Activated naive CD4-positive, alpha-beta T cell treated with anti-CD3 and anti-CD28 coated beads, Interleukin-2, amount 10 ng/mL, durations not matched to agents 7 days and 5 days (primary cell): ENCODE data around the gene MINAR2.

Experiments
- CTCF ChIA-PET: fragments of 350-600 bp; sonication (Branson Sonifier 250); formaldehyde crosslinking; loops from one replicate; lab custom pipeline; 2021; ENCODE audit warnings: antibody characterized with exemption; lab: Charles Lee
- DNase-seq: peaks from one replicate; pipeline ENCODE4 v3.0.0-alpha.2; 2020
- H3K27ac Mint-ChIP-seq: one replicate; pipeline ENCODE4 v1.8.0; 2021; ENCODE audit warnings: mild to moderate bottlenecking, moderate library complexity, mixed read lengths
- H3K27me3 Mint-ChIP-seq: one replicate; pipeline ENCODE4 v1.8.0; 2021; ENCODE audit warnings: mild to moderate bottlenecking, mixed read lengths
- H3K36me3 Mint-ChIP-seq: one replicate; pipeline ENCODE4 v1.8.0; 2021; ENCODE audit warnings: mixed read lengths
- H3K4me1 Mint-ChIP-seq: one replicate; pipeline ENCODE4 v1.8.0; 2021; ENCODE audit warnings: mixed read lengths
- H3K4me3 Mint-ChIP-seq: one replicate; pipeline ENCODE4 v1.8.0; 2021; ENCODE audit warnings: mild to moderate bottlenecking, moderate library complexity, mixed read lengths
- H3K9me3 Mint-ChIP-seq: one replicate; pipeline ENCODE4 v1.8.0; 2021; ENCODE audit warnings: mixed read lengths

MINAR2 gene

GRCh38 chr5:129747572-129748407, at the start of gene MINAR2:
TSS of gene MINAR2 (plus strand) at chr5:129748094. CDS start at chr5:129748191, 97 bp downstream.
- no peak for DNase-seq
- Mint-ChIP-seq H3K4me3 (no peak within 1 kb of the TSS), H3K4me1 (no peaks in the 10 kb centered on the region), H3K9me3 (no peaks in the 10 kb centered on the region), H3K27me3 (no peaks in the 10 kb centered on the region), H3K36me3 (no peaks in the 10 kb centered on the region), H3K27ac (no peak within 1 kb of the TSS)
- CTCF ChIA-PET: no interaction called here

GRCh38 chr5:129698661-129699060, 49.2 kb upstream of the MINAR2 start:
- H3K9me3 Mint-ChIP-seq: no peaks in the 10 kb centered on the region
- H3K4me3 Mint-ChIP-seq: no peak overlapping the region
- CTCF ChIA-PET: no interaction called here
- H3K36me3 Mint-ChIP-seq: no peaks in the 10 kb centered on the region
- no peak for DNase-seq
- H3K4me1 Mint-ChIP-seq: no peaks in the 10 kb centered on the region
- H3K27me3 Mint-ChIP-seq: no peaks in the 10 kb centered on the region
- H3K27ac Mint-ChIP-seq: no peak overlapping the region

GRCh38 chr5:129716235-129716634, 31.7 kb upstream of the MINAR2 start:
- no peaks in the 10 kb centered on the region for H3K27me3 Mint-ChIP-seq
- no peaks in the 10 kb centered on the region for H3K4me1 Mint-ChIP-seq
- H3K36me3 Mint-ChIP-seq: no peaks in the 10 kb centered on the region
- no peak overlapping the region for H3K4me3 Mint-ChIP-seq
- CTCF ChIA-PET: no interaction called here
- H3K9me3 Mint-ChIP-seq: no peaks in the 10 kb centered on the region
- no peak overlapping the region for H3K27ac Mint-ChIP-seq
- DNase-seq: no peak

- Mint-ChIP-seq H3K9me3 (no peaks in the 10 kb centered on the region), H3K4me1 (no peaks in the 10 kb centered on the region), H3K36me3 (no peaks in the 10 kb centered on the region), H3K4me3 (no peak overlapping the region), H3K27ac (no peak overlapping the region), H3K27me3 (no peaks in the 10 kb centered on the region)
- CTCF ChIA-PET: no interaction called here
- DNase-seq: no peak
These were observed 31.2 kb upstream of the MINAR2 start for GRCh38 chr5:129716651-129717050.

- no peaks in the 10 kb centered on the region for H3K9me3 Mint-ChIP-seq
- H3K27ac Mint-ChIP-seq: no peak overlapping the region
- no peaks in the 10 kb centered on the region for H3K4me1 Mint-ChIP-seq
- no peaks in the 10 kb centered on the region for H3K36me3 Mint-ChIP-seq
- no peaks in the 10 kb centered on the region for H3K27me3 Mint-ChIP-seq
- no peak for DNase-seq
- H3K4me3 Mint-ChIP-seq: no peak overlapping the region
- CTCF ChIA-PET: no interaction called here
These were observed 30.1 kb upstream of the MINAR2 start for GRCh38 chr5:129717751-129718310.

- no peak overlapping the region for H3K4me3 Mint-ChIP-seq
- H3K4me1 Mint-ChIP-seq: no peaks in the 10 kb centered on the region
- CTCF ChIA-PET: no interaction called here
- H3K27me3 Mint-ChIP-seq: no peaks in the 10 kb centered on the region
- no peak overlapping the region for H3K27ac Mint-ChIP-seq
- no peaks in the 10 kb centered on the region for H3K36me3 Mint-ChIP-seq
- H3K9me3 Mint-ChIP-seq: no peaks in the 10 kb centered on the region
- no peak for DNase-seq
These were observed 29.3 kb upstream of the MINAR2 start for GRCh38 chr5:129718471-129719090.

GRCh38 chr5:129724222-129724621, 23.7 kb upstream of the MINAR2 start:
- Mint-ChIP-seq H3K9me3 (no peaks in the 10 kb centered on the region), H3K27me3 (no peaks in the 10 kb centered on the region), H3K4me3 (no peak overlapping the region), H3K27ac (no peak overlapping the region), H3K4me1 (no peaks in the 10 kb centered on the region), H3K36me3 (no peaks in the 10 kb centered on the region)
- CTCF ChIA-PET: interaction anchor here (0.7 kb wide), 1 partner anchor 27 kb away, joined by 3 read pairs; no protein-coding TSS in a partner anchor
- DNase-seq: no peak

- Mint-ChIP-seq H3K36me3 (no peaks in the 10 kb centered on the region), H3K9me3 (no peaks in the 10 kb centered on the region), H3K4me1 (no peaks in the 10 kb centered on the region), H3K4me3 (no peak overlapping the region), H3K27me3 (no peaks in the 10 kb centered on the region), H3K27ac (no peak overlapping the region)
- DNase-seq: no peak
- CTCF ChIA-PET: interaction anchor here (0.7 kb wide), 1 partner anchor 28 kb away, joined by 3 read pairs; no protein-coding TSS in a partner anchor
These were observed 23.2 kb upstream of the MINAR2 start for GRCh38 chr5:129724647-129725046.

GRCh38 chr5:129739773-129740172, 8.1 kb upstream of the MINAR2 start:
- no peak for DNase-seq
- no peak overlapping the region for H3K27ac Mint-ChIP-seq
- H3K4me3 Mint-ChIP-seq: no peak overlapping the region
- H3K9me3 Mint-ChIP-seq: no peaks in the 10 kb centered on the region
- CTCF ChIA-PET: interaction anchor here (1.3 kb wide), 1 partner anchor 32 kb away, joined by 3 read pairs; no protein-coding TSS in a partner anchor
- H3K4me1 Mint-ChIP-seq: no peaks in the 10 kb centered on the region
- no peaks in the 10 kb centered on the region for H3K36me3 Mint-ChIP-seq
- no peaks in the 10 kb centered on the region for H3K27me3 Mint-ChIP-seq

GRCh38 chr5:129743541-129744187, 4.2 kb upstream of the MINAR2 start:
- DNase-seq: no peak
- no peaks in the 10 kb centered on the region for H3K27me3 Mint-ChIP-seq
- H3K36me3 Mint-ChIP-seq: no peaks in the 10 kb centered on the region
- no peak overlapping the region for H3K27ac Mint-ChIP-seq
- H3K4me3 Mint-ChIP-seq: no peak overlapping the region
- CTCF ChIA-PET: interaction anchor here (0.6 kb wide), 1 partner anchor 13 kb away, joined by 3 read pairs; no protein-coding TSS in a partner anchor
- no peaks in the 10 kb centered on the region for H3K4me1 Mint-ChIP-seq
- H3K9me3 Mint-ChIP-seq: no peaks in the 10 kb centered on the region

GRCh38 chr5:129745997-129746396, 1.9 kb upstream of the MINAR2 start:
- CTCF ChIA-PET: no interaction called here
- Mint-ChIP-seq H3K4me1 (no peaks in the 10 kb centered on the region), H3K27me3 (no peaks in the 10 kb centered on the region), H3K27ac (no peak overlapping the region), H3K36me3 (no peaks in the 10 kb centered on the region), H3K4me3 (no peak overlapping the region), H3K9me3 (no peaks in the 10 kb centered on the region)
- DNase-seq: no peak

- H3K27me3 Mint-ChIP-seq: no peaks in the 10 kb centered on the region
- no peaks in the 10 kb centered on the region for H3K4me1 Mint-ChIP-seq
- CTCF ChIA-PET: no interaction called here
- no peak overlapping the region for H3K27ac Mint-ChIP-seq
- no peak for DNase-seq
- H3K36me3 Mint-ChIP-seq: no peaks in the 10 kb centered on the region
- H3K4me3 Mint-ChIP-seq: no peak overlapping the region
- no peaks in the 10 kb centered on the region for H3K9me3 Mint-ChIP-seq
These were observed 1.0 kb upstream of the MINAR2 start for GRCh38 chr5:129746876-129747275.

GRCh38 chr5:129748913-129749880, 1.3 kb downstream of the MINAR2 start:
- CTCF ChIA-PET: no interaction called here
- no peak overlapping the region for H3K27ac Mint-ChIP-seq
- H3K36me3 Mint-ChIP-seq: no peaks in the 10 kb centered on the region
- H3K27me3 Mint-ChIP-seq: no peaks in the 10 kb centered on the region
- no peaks in the 10 kb centered on the region for H3K9me3 Mint-ChIP-seq
- no peak overlapping the region for H3K4me3 Mint-ChIP-seq
- DNase-seq: no peak
- H3K4me1 Mint-ChIP-seq: no peaks in the 10 kb centered on the region
